A549 (cell line): ENCODE measurements around the gene DTHD1. TPM values are rescaled to one million over a fixed set of nuclear protein-coding genes. Genes with fewer than 3 reads are reported as not detected.

Experiments
- ATAC-seq, 2 experiments: fragments of 200-7000 bp in 1 of 2; fragments of >200 bp in 1 of 2; cut with Nextera tagmentation in 1 of 2; cut with Tn5 transposase in 1 of 2; 3 replicates each; pipeline versions ENCODE4 v1.8.0 to v1.9.1; 2018 to 2020; ENCODE audit warnings: mild to moderate bottlenecking in 1 of 2, moderate library complexity in 1 of 2
- CTCF ChIA-PET: fragments of 300-600 bp; sonication (Branson Sonifier 250); formaldehyde crosslinking; extraction: SDS; loops from one replicate; lab custom pipeline; 2021; ENCODE audit warnings: antibody characterized with exemption, inconsistent platforms; lab: Yijun Ruan, JAX
- POLR2A ChIA-PET: fragments of 350-600 bp; formaldehyde crosslinking; extraction: SDS; loops from one replicate; lab custom pipeline; 2021; ENCODE audit warnings: antibody characterized with exemption, inconsistent platforms; lab: Yijun Ruan, JAX
- DNase-seq, 2 experiments: peaks; one replicate each; pipeline versions ENCODE4 v3.0.0 to v3.0.0-alpha.2; 2011 to 2016; ENCODE audit warnings: low read depth in 1 of 2, low spot score in 1 of 2
- FAIRE-seq: peaks from 2 replicates; lab custom pipeline; 2011; peaks lifted over from hg19 to GRCh38; lab: Jason Lieb, UNC
- H3K27ac ChIP-seq, 2 experiments: fragments of >200 bp; sonication (Bioruptor Twin); formaldehyde crosslinking; 3 replicates each; pipeline ENCODE4 v1.5.1; 2016 to 2017
- H3K4me1 ChIP-seq: fragments of >200 bp; sonication (Bioruptor Twin); formaldehyde crosslinking; 3 replicates; pipeline ENCODE4 v1.6.1; 2016
- H3K4me2 ChIP-seq: fragments of >200 bp; sonication (Bioruptor Twin); formaldehyde crosslinking; 3 replicates; pipeline ENCODE4 v1.6.1; 2016
- H3K4me3 ChIP-seq: fragments of >200 bp; sonication (Bioruptor Twin); formaldehyde crosslinking; 3 replicates; pipeline ENCODE4 v1.5.1; 2016
- H3K9me3 ChIP-seq: fragments of >200 bp; sonication (Bioruptor Twin); formaldehyde crosslinking; 3 replicates; pipeline ENCODE4 v1.6.1; 2016
- EHF ChIP-seq: fragments of 250-450 bp; sonication (Bioruptor Pico); IDR thresholded peaks from 2 replicates; pipeline ENCODE4 v1.5.0; 2020; ENCODE audit warnings: mild to moderate bottlenecking
- EHMT2 ChIP-seq: fragments of 200-600 bp; sonication (generic); IDR thresholded peaks from 2 replicates; pipeline ENCODE4 v1.6.1; 2016; ENCODE audit warnings: antibody characterized with exemption, low read depth, mild to moderate bottlenecking, moderate library complexity
- ESRRA ChIP-seq: fragments of 150-350 bp; IDR thresholded peaks from 2 replicates; pipeline ENCODE4 v1.6.1; 2014; ENCODE audit warnings: mild to moderate bottlenecking, low read length, borderline replicate concordance
- FOSL2 ChIP-seq, 2 experiments: fragments of 450-650 bp in 1 of 2; fragments of >200 bp in 1 of 2; sonication (Bioruptor Twin) in 1 of 2; formaldehyde crosslinking; IDR thresholded peaks; 2 replicates each; pipeline versions ENCODE4 v1.5.0 to v1.6.1; 2016 to 2020; ENCODE audit warnings: mild to moderate bottlenecking in 1 of 2, moderate library complexity in 1 of 2
- FOXS1 ChIP-seq: fragments of 250-450 bp; sonication (Bioruptor Pico); IDR thresholded peaks from 2 replicates; pipeline ENCODE4 v1.5.0; 2020; ENCODE audit warnings: mild to moderate bottlenecking, moderate library complexity
- HDAC2 ChIP-seq: fragments of 200-600 bp; sonication (generic); IDR thresholded peaks from 2 replicates; pipeline ENCODE4 v1.6.1; 2016
- HOXB5 ChIP-seq: fragments of 250-450 bp; sonication (Bioruptor Pico); IDR thresholded peaks from 2 replicates; pipeline ENCODE4 v1.5.0; 2020; ENCODE audit warnings: mild to moderate bottlenecking, moderate library complexity
- JUN ChIP-seq, 2 experiments: fragments of >200 bp; sonication (Bioruptor Twin); formaldehyde crosslinking; IDR thresholded peaks; 2 replicates in 1 of 2; 3 replicates in 1 of 2; pipeline ENCODE4 v1.6.1; 2016 to 2017
- KDM1A ChIP-seq: fragments of 200-600 bp; sonication (generic); IDR thresholded peaks from 2 replicates; pipeline ENCODE4 v1.6.1; 2016; ENCODE audit warnings: low read depth, mild to moderate bottlenecking
- PHF8 ChIP-seq: fragments of 200-600 bp; sonication (generic); IDR thresholded peaks from 2 replicates; pipeline ENCODE4 v1.6.1; 2016; ENCODE audit warnings: low read depth, mild to moderate bottlenecking, antibody characterized with exemption, moderate library complexity, borderline replicate concordance
- POLR2A ChIP-seq: IDR thresholded peaks from 2 replicates; pipeline ENCODE4 v1.6.1; 2012; ENCODE audit warnings: mild to moderate bottlenecking, low read length
- RNF2 ChIP-seq: fragments of 200-600 bp; sonication (generic); IDR thresholded peaks from 2 replicates; pipeline ENCODE4 v1.6.1; 2016; ENCODE audit warnings: low read depth, mild to moderate bottlenecking, antibody characterized with exemption, moderate library complexity, borderline replicate concordance
- ZFP36 ChIP-seq: fragments of 450-650 bp; IDR thresholded peaks from 2 replicates; pipeline ENCODE4 v1.6.1; 2014; ENCODE audit warnings: borderline replicate concordance; ENCODE audit not compliant: partially characterized antibody
- ZNF302 ChIP-seq: fragments of 250-450 bp; sonication (Bioruptor Pico); IDR thresholded peaks from 2 replicates; pipeline ENCODE4 v1.9.0; 2021; ENCODE audit warnings: inconsistent platforms, mild to moderate bottlenecking, moderate library complexity
- WGBS: methylation state at CpG from one replicate; pipeline ENCODE4 v1.1.6; 2017; ENCODE audit errors: missing lambda C conversion rate; 5-methylcytosine and 5-hydroxymethylcytosine counted together
- polyA plus RNA-seq, 4 experiments: library from polyadenylated mRNA; depleted of rRNA in 3 of 4; stranded (reverse); fragments of >200 nt; fragmentation: RNase III in 1 of 4; extraction: RNeasy Plus Mini Kit Qiagen cat#74134 plus additional on column Dnase treatment in 1 of 4; gene quantifications; 2 replicates in 3 of 4; 3 replicates in 1 of 4; pipeline ENCODE4 v1.2.3, GENCODE V29; 2011 to 2017
- TF ChIP-seq, protein P1 (sequence below): fragments of 150-350 bp; IDR thresholded peaks from 2 replicates; pipeline ENCODE4 v1.6.1; 2014; ENCODE audit warnings: low read depth, mild to moderate bottlenecking, low read length
- TF ChIP-seq, protein P2 (sequence below): fragments of 250-450 bp; sonication (Bioruptor Pico); IDR thresholded peaks from 2 replicates; pipeline ENCODE4 v1.5.0; 2021; ENCODE audit warnings: mild to moderate bottlenecking, moderate library complexity, borderline replicate concordance
- TF ChIP-seq, protein P3 (sequence below): IDR thresholded peaks from 2 replicates; pipeline ENCODE4 v1.6.1; 2012
- TF ChIP-seq, protein P4 (sequence below): fragments of 200-600 bp; sonication (generic); IDR thresholded peaks from 2 replicates; pipeline ENCODE4 v1.6.1; 2016; ENCODE audit warnings: antibody characterized with exemption, mild to moderate bottlenecking, moderate library complexity

The DTHD1 gene
- polyA plus RNA-seq, 2 of the 4 experiments (the other 2 are of a cell fraction): not detected

DNA sequence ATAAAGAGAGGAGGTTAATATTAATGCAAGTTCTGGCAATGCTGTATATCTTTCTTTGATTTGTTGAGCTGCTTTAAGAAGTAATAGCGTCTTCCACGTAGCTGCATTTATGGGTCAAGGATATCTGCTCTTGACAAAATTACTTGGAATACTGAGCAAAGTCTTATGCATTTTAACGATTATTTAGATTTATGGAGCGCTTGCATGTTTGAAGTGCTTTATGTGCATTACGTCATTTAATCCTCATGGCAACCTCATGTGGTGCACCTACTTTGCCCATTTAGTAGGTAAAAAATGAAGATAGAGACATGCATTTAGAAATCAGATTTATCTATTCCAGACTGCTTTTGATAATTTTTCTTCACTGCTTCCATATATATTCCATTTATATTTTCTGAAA is 46.0 kb downstream of the DTHD1 start:
- Histone ChIP-seq H3K4me1 (no peaks in the 10 kb centered on the region), H3K27ac (no peak overlapping the region), H3K9me3 (no peaks in the 10 kb centered on the region), H3K4me2 (no peak overlapping the region), H3K4me3 (no peak overlapping the region)
- WGBS: 66% methylated on average over 5 of the region's 5 CpGs
- TF ChIP-seq FOXS1 (CRISPR knock-in tag) (no peak), EHMT2 (no peak), ZNF302 (CRISPR knock-in tag) (no peak), RNF2 (no peak), JUN (IDR thresholded peaks at IDR 0.05) (no peak), POLR2A (no peak), ESRRA (no peak), FOSL2 (IDR thresholded peaks at IDR 0.05) (no peak), FOSL2 (CRISPR knock-in tag; IDR thresholded peaks at IDR 0.05) (no peak)
- TF ChIP-seq, protein P1, sequence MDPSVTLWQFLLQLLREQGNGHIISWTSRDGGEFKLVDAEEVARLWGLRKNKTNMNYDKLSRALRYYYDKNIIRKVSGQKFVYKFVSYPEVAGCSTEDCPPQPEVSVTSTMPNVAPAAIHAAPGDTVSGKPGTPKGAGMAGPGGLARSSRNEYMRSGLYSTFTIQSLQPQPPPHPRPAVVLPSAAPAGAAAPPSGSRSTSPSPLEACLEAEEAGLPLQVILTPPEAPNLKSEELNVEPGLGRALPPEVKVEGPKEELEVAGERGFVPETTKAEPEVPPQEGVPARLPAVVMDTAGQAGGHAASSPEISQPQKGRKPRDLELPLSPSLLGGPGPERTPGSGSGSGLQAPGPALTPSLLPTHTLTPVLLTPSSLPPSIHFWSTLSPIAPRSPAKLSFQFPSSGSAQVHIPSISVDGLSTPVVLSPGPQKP: no peak
- FAIRE-seq (no peak), ATAC-seq (no peak), DNase-seq (no peak)
- ChIA-PET POLR2A (no interaction called here), CTCF (no interaction called here)

DNA sequence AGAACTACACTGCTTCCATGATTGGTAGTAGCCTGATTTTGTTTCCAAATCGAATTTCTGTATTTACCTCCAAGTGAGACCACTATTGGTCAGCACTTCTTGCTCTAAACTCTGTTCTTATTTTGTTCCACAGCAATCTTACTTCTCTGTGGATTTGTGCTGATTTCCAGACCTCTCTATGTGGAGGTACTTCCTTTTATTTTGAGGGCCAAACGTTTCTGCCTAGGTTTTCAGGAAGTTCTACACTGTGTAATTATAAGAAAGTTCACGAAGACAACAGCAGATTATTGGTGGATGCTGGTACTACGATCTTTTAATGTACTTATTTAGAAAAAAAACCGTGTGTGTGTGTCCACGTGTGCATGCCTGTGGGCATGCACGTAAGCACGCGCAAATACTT is 46.7 kb downstream of the DTHD1 start:
- no peak overlapping the region for H3K27ac ChIP-seq
- no peaks in the 10 kb centered on the region for H3K4me1 ChIP-seq
- 42% methylated on average over 9 of the region's 9 CpGs for WGBS
- H3K4me2 ChIP-seq: no peak overlapping the region
- ATAC-seq (no peak), DNase-seq (no peak), FAIRE-seq (no peak)
- TF ChIP-seq HOXB5 (CRISPR knock-in tag) (no peak), ZFP36 (no peak), EHF (CRISPR knock-in tag) (no peak), KDM1A (no peak), FOSL2 (IDR thresholded peaks at IDR 0.05) (no peak), FOSL2 (CRISPR knock-in tag; IDR thresholded peaks at IDR 0.05) (no peak), HDAC2 (no peak), RNF2 (no peak), EHMT2 (no peak), PHF8 (no peak)
- TF ChIP-seq, protein P2, sequence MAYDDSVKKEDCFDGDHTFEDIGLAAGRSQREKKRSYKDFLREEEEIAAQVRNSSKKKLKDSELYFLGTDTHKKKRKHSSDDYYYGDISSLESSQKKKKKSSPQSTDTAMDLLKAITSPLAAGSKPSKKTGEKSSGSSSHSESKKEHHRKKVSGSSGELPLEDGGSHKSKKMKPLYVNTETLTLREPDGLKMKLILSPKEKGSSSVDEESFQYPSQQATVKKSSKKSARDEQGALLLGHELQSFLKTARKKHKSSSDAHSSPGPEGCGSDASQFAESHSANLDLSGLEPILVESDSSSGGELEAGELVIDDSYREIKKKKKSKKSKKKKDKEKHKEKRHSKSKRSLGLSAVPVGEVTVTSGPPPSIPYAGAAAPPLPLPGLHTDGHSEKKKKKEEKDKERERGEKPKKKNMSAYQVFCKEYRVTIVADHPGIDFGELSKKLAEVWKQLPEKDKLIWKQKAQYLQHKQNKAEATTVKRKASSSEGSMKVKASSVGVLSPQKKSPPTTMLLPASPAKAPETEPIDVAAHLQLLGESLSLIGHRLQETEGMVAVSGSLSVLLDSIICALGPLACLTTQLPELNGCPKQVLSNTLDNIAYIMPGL: no peak
- TF ChIP-seq, protein P3, sequence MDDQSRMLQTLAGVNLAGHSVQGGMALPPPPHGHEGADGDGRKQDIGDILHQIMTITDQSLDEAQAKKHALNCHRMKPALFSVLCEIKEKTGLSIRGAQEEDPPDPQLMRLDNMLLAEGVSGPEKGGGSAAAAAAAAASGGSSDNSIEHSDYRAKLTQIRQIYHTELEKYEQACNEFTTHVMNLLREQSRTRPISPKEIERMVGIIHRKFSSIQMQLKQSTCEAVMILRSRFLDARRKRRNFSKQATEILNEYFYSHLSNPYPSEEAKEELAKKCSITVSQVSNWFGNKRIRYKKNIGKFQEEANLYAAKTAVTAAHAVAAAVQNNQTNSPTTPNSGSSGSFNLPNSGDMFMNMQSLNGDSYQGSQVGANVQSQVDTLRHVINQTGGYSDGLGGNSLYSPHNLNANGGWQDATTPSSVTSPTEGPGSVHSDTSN: no peak
- TF ChIP-seq, protein P1: no peak
- TF ChIP-seq, protein P4, sequence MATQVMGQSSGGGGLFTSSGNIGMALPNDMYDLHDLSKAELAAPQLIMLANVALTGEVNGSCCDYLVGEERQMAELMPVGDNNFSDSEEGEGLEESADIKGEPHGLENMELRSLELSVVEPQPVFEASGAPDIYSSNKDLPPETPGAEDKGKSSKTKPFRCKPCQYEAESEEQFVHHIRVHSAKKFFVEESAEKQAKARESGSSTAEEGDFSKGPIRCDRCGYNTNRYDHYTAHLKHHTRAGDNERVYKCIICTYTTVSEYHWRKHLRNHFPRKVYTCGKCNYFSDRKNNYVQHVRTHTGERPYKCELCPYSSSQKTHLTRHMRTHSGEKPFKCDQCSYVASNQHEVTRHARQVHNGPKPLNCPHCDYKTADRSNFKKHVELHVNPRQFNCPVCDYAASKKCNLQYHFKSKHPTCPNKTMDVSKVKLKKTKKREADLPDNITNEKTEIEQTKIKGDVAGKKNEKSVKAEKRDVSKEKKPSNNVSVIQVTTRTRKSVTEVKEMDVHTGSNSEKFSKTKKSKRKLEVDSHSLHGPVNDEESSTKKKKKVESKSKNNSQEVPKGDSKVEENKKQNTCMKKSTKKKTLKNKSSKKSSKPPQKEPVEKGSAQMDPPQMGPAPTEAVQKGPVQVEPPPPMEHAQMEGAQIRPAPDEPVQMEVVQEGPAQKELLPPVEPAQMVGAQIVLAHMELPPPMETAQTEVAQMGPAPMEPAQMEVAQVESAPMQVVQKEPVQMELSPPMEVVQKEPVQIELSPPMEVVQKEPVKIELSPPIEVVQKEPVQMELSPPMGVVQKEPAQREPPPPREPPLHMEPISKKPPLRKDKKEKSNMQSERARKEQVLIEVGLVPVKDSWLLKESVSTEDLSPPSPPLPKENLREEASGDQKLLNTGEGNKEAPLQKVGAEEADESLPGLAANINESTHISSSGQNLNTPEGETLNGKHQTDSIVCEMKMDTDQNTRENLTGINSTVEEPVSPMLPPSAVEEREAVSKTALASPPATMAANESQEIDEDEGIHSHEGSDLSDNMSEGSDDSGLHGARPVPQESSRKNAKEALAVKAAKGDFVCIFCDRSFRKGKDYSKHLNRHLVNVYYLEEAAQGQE: no peak
- no peak overlapping the region for H3K4me3 ChIP-seq
- ChIA-PET POLR2A (no interaction called here), CTCF (no interaction called here)
- H3K9me3 ChIP-seq: no peaks in the 10 kb centered on the region
